ENCODE data around the gene LRRIQ4.

The LRRIQ4 gene

DNA sequence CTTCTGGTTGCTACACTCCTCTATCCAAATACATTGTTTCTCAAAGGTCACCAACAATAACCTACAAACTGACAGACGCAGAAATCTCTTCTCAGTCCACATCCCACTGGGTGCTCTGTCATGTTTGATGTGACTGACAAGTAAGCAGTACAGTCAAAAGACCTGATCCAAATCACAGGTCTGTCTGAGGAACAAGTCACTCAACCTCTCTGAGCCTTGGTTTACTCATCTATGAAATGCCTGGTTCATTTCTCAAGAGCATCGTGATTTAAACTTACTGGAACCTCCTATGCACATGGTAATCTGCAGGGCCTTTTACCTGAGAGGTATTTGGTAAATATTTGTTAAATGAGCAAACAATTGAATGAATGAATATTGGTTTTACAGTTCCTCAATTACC lies 51.6 kb downstream of the LRRIQ4 start:
- Histone ChIP-seq H3K79me1 (replicated peaks; ENCODE audit: low read length, poor library complexity, severe bottlenecking) (no peaks in the 10 kb centered on the region), H2BK5ac (ENCODE audit: low read depth, low read length, poor library complexity, severe bottlenecking) (no peak overlapping the region), H3K14ac (ENCODE audit: low read length in 2 of 2) (no peak overlapping the region), H3K4me1 (ENCODE audit: control insufficient read depth, insufficient read depth, low read depth, low read length) (peaks cover 1% of the 10 kb centered on the region), H2AK5ac (ENCODE audit: low read length, severe bottlenecking) (peak overlapping the region; percentile 62), H2BK12ac (ENCODE audit: low read length in 2 of 2) (no peak overlapping the region), H3K36me3 (ENCODE audit: control insufficient read depth in 1 of 2, insufficient read depth in 2 of 2, low read depth in 1 of 2, low read length in 2 of 2) (no peaks in the 10 kb centered on the region), H2BK15ac (ENCODE audit: low read depth, poor library complexity, severe bottlenecking) (no peak overlapping the region), H2BK120ac (ENCODE audit: low read depth, low read length) (no peak overlapping the region), H3K27me3 (ENCODE audit: control insufficient read depth in 1 of 2, insufficient read depth in 1 of 2, low read length in 2 of 2) (peaks cover 9 to 16% of the 10 kb centered on the region in 2 experiments), H2AFZ (ENCODE audit: low read depth, low read length) (no peak overlapping the region), H3K23ac (ENCODE audit: low read length in 2 of 2) (no peak overlapping the region), H4K8ac (ENCODE audit: low read length) (no peak overlapping the region), H3K4ac (ENCODE audit: low read depth in 1 of 2, low read length in 2 of 2) (no peak overlapping the region), H3K9me3 (ENCODE audit: control insufficient read depth, low read length) (no peaks in the 10 kb centered on the region), H4K91ac (ENCODE audit: low read length) (no peak overlapping the region), H3K9ac (ENCODE audit: low read length) (no peak overlapping the region), H3K4me2 (ENCODE audit: low read length, poor library complexity, severe bottlenecking) (no peak overlapping the region), H3K4me3 (ENCODE audit: insufficient read depth in 1 of 2, low read depth in 1 of 2, low read length in 2 of 2) (no peak overlapping the region), H3K18ac (ENCODE audit: low read depth in 1 of 2, low read length in 2 of 2) (no peak overlapping the region), H3K27ac (ENCODE audit: low read length, poor library complexity, severe bottlenecking) (no peak overlapping the region)
- WGBS = 93% methylated on average over 1 of the region's 2 CpGs
- DNase-seq = no peak

DNA sequence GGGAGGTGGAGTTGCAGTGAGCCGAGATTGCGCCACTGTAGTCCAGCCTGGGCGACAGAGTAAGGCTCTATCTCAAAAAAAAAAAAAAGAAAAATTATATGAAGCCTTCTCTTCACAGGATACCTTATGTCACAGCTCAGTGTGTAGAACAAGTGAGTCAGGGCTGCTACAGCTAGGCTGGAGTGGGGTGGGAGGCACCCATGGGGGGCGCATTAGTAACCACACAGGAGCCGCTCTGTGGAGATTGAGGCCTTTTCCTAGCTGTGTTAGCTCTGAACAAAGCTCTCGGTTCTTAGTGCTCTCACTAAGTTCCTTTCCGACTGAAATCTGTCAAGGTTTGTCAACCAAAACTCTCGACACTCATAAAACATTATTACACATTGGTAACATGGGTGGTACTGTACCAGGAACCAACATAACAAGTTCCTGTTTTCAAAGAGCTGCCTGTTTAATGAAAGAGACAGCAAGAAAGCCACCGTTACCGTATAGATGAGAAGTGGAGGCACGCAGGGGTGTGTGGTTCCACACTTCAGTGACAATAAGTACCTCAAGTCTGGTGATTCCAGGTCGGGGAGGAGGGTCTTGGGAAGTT lies 52.6 kb downstream of the LRRIQ4 start:
- WGBS = 91% methylated on average over 10 of the region's 12 CpGs
- H2BK120ac ChIP-seq (ENCODE audit: low read depth, low read length) = no peak overlapping the region
- H3K4me3 ChIP-seq (ENCODE audit: insufficient read depth in 1 of 2, low read depth in 1 of 2, low read length in 2 of 2) = no peak overlapping the region
- H3K23ac ChIP-seq (ENCODE audit: low read length in 2 of 2) = no peak overlapping the region
- H3K9ac ChIP-seq (ENCODE audit: low read length) = no peak overlapping the region
- peaks cover 9 to 16% of the 10 kb centered on the region in 2 experiments for H3K27me3 ChIP-seq (ENCODE audit: control insufficient read depth in 1 of 2, insufficient read depth in 1 of 2, low read length in 2 of 2)
- H3K36me3 ChIP-seq (ENCODE audit: control insufficient read depth in 1 of 2, insufficient read depth in 2 of 2, low read depth in 1 of 2, low read length in 2 of 2) = no peaks in the 10 kb centered on the region
- H3K14ac ChIP-seq (ENCODE audit: low read length in 2 of 2) = no peak overlapping the region
- H3K27ac ChIP-seq (ENCODE audit: low read length, poor library complexity, severe bottlenecking) = no peak overlapping the region
- H3K9me3 ChIP-seq (ENCODE audit: control insufficient read depth, low read length) = no peaks in the 10 kb centered on the region
- H3K4me1 ChIP-seq (ENCODE audit: control insufficient read depth, insufficient read depth, low read depth, low read length) = peaks cover 3% of the 10 kb centered on the region
- no peak overlapping the region for H4K8ac ChIP-seq (ENCODE audit: low read length)
- DNase-seq = no peak
- no peak overlapping the region for H4K91ac ChIP-seq (ENCODE audit: low read length)
- H2BK12ac ChIP-seq (ENCODE audit: low read length in 2 of 2) = no peak overlapping the region
- H3K4ac ChIP-seq (ENCODE audit: low read depth in 1 of 2, low read length in 2 of 2) = no peak overlapping the region
- no peak overlapping the region for H2BK5ac ChIP-seq (ENCODE audit: low read depth, low read length, poor library complexity, severe bottlenecking)
- H3K4me2 ChIP-seq (ENCODE audit: low read length, poor library complexity, severe bottlenecking) = no peak overlapping the region
- H2AFZ ChIP-seq (ENCODE audit: low read depth, low read length) = no peak overlapping the region
- no peak overlapping the region for H2AK5ac ChIP-seq (ENCODE audit: low read length, severe bottlenecking)
- H3K18ac ChIP-seq (ENCODE audit: low read depth in 1 of 2, low read length in 2 of 2) = no peak overlapping the region
- no peak overlapping the region for H2BK15ac ChIP-seq (ENCODE audit: low read depth, poor library complexity, severe bottlenecking)
- H3K79me1 ChIP-seq (replicated peaks; ENCODE audit: low read length, poor library complexity, severe bottlenecking) = no peaks in the 10 kb centered on the region

DNA sequence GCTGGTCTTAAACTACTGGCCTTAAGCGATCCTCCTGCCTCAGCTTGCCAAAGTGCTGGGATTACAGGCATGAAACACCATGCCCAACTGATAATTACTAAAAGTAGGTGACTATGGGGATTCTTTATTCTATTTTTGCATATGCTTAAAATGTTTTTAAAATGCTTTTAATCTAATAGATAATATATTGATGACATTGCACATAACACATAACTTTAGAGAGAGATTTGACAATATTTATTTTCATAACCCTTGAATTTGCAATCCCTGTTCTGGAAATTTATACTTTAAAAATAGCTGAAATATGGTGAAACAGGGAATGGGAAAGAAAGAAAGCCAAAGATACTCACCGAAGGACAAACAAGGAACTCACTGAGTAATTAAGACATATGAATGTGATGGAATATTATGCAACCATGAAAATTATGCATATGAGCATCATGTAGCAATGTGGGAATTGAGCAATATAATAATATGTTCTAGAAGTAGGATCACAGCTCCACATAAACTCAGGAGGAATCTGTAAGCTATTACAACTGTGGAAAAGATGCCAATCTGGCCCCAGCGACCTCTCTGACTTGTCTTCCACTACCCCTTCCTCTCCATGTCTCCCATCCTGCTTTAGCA lies 55.0 kb downstream of the LRRIQ4 start:
- H2BK15ac ChIP-seq (ENCODE audit: low read depth, poor library complexity, severe bottlenecking) = no peak overlapping the region
- no peak overlapping the region for H3K4me2 ChIP-seq (ENCODE audit: low read length, poor library complexity, severe bottlenecking)
- H3K36me3 ChIP-seq (ENCODE audit: control insufficient read depth in 1 of 2, insufficient read depth in 2 of 2, low read depth in 1 of 2, low read length in 2 of 2) = no peaks in the 10 kb centered on the region
- H2AK5ac ChIP-seq (ENCODE audit: low read length, severe bottlenecking) = no peak overlapping the region
- H3K9ac ChIP-seq (ENCODE audit: low read length) = no peak overlapping the region
- no peak overlapping the region for H2BK5ac ChIP-seq (ENCODE audit: low read depth, low read length, poor library complexity, severe bottlenecking)
- WGBS = 71% methylated on average over 2 of the region's 3 CpGs
- peaks cover 9% of the 10 kb centered on the region for H3K4me1 ChIP-seq (ENCODE audit: control insufficient read depth, insufficient read depth, low read depth, low read length)
- no peak overlapping the region for H4K91ac ChIP-seq (ENCODE audit: low read length)
- H3K27me3 ChIP-seq (ENCODE audit: control insufficient read depth in 1 of 2, insufficient read depth in 1 of 2, low read length in 2 of 2) = peaks cover 9 to 12% of the 10 kb centered on the region in 2 experiments
- H2AFZ ChIP-seq (ENCODE audit: low read depth, low read length) = no peak overlapping the region
- H3K23ac ChIP-seq (ENCODE audit: low read length in 2 of 2) = no peak overlapping the region
- no peak overlapping the region for H3K4me3 ChIP-seq (ENCODE audit: insufficient read depth in 1 of 2, low read depth in 1 of 2, low read length in 2 of 2)
- no peak overlapping the region for H2BK12ac ChIP-seq (ENCODE audit: low read length in 2 of 2)
- H3K27ac ChIP-seq (ENCODE audit: low read length, poor library complexity, severe bottlenecking) = no peak overlapping the region
- no peaks in the 10 kb centered on the region for H3K9me3 ChIP-seq (ENCODE audit: control insufficient read depth, low read length)
- H3K14ac ChIP-seq (ENCODE audit: low read length in 2 of 2) = no peak overlapping the region
- H3K79me1 ChIP-seq (replicated peaks; ENCODE audit: low read length, poor library complexity, severe bottlenecking) = no peaks in the 10 kb centered on the region
- no peak overlapping the region for H2BK120ac ChIP-seq (ENCODE audit: low read depth, low read length)
- H3K4ac ChIP-seq (ENCODE audit: low read depth in 1 of 2, low read length in 2 of 2) = no peak overlapping the region
- H4K8ac ChIP-seq (ENCODE audit: low read length) = no peak overlapping the region
- DNase-seq = no peak
- H3K18ac ChIP-seq (ENCODE audit: low read depth in 1 of 2, low read length in 2 of 2) = no peak overlapping the region

DNA sequence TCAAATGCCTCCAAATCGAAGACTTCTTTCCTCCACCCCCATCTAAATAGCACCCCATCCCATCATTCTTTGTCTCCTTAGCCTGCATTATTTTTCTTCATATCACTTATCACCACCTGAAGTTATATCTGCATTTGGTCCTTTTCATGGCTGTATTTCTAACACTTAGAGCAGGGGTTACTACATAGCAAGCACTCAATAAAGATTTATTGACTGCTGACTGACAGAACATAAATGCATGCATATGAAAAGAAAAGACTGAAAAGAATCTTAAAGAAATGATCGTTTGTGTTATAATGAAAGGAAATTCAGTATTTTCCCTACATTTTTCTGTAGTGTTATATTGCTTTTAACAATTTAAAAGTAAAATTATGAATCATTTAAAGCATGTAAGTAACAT lies 55.7 kb downstream of the LRRIQ4 start:
- no peak overlapping the region for H4K8ac ChIP-seq (ENCODE audit: low read length)
- peaks cover 9% of the 10 kb centered on the region for H3K4me1 ChIP-seq (ENCODE audit: control insufficient read depth, insufficient read depth, low read depth, low read length)
- no peak overlapping the region for H3K4ac ChIP-seq (ENCODE audit: low read depth in 1 of 2, low read length in 2 of 2)
- no peak for DNase-seq
- no peak overlapping the region for H2BK5ac ChIP-seq (ENCODE audit: low read depth, low read length, poor library complexity, severe bottlenecking)
- no peak overlapping the region for H3K14ac ChIP-seq (ENCODE audit: low read length in 2 of 2)
- H3K18ac ChIP-seq (ENCODE audit: low read depth in 1 of 2, low read length in 2 of 2) = no peak overlapping the region
- H3K4me3 ChIP-seq (ENCODE audit: insufficient read depth in 1 of 2, low read depth in 1 of 2, low read length in 2 of 2) = no peak overlapping the region
- no peaks in the 10 kb centered on the region for H3K79me1 ChIP-seq (replicated peaks; ENCODE audit: low read length, poor library complexity, severe bottlenecking)
- peaks cover 9 to 12% of the 10 kb centered on the region in 2 experiments for H3K27me3 ChIP-seq (ENCODE audit: control insufficient read depth in 1 of 2, insufficient read depth in 1 of 2, low read length in 2 of 2)
- H3K23ac ChIP-seq (ENCODE audit: low read length in 2 of 2) = no peak overlapping the region
- H2AK5ac ChIP-seq (ENCODE audit: low read length, severe bottlenecking) = no peak overlapping the region
- no peak overlapping the region for H4K91ac ChIP-seq (ENCODE audit: low read length)
- 68% methylated on average over 1 of the region's 2 CpGs for WGBS
- H3K36me3 ChIP-seq (ENCODE audit: control insufficient read depth in 1 of 2, insufficient read depth in 2 of 2, low read depth in 1 of 2, low read length in 2 of 2) = no peaks in the 10 kb centered on the region
- no peak overlapping the region for H3K9ac ChIP-seq (ENCODE audit: low read length)
- no peaks in the 10 kb centered on the region for H3K9me3 ChIP-seq (ENCODE audit: control insufficient read depth, low read length)
- H3K27ac ChIP-seq (ENCODE audit: low read length, poor library complexity, severe bottlenecking) = no peak overlapping the region
- no peak overlapping the region for H2BK15ac ChIP-seq (ENCODE audit: low read depth, poor library complexity, severe bottlenecking)
- H2AFZ ChIP-seq (ENCODE audit: low read depth, low read length) = no peak overlapping the region
- H2BK120ac ChIP-seq (ENCODE audit: low read depth, low read length) = no peak overlapping the region
- H3K4me2 ChIP-seq (ENCODE audit: low read length, poor library complexity, severe bottlenecking) = no peak overlapping the region
- no peak overlapping the region for H2BK12ac ChIP-seq (ENCODE audit: low read length in 2 of 2)

Data from mesenchymal stem cell (in vitro differentiated cells and primary cell).